Liver (tissue), 3 donors: ENCODE results near the gene PPP4R2.

Source experiments
- ATF3 ChIP-seq: IDR thresholded peaks from 2 replicates; pipeline ENCODE4 v1.6.1; 2016; ENCODE audit warnings: antibody characterized with exemption
- CTCF ChIP-seq: fragments of 150-350 bp; IDR thresholded peaks from 2 replicates; pipeline ENCODE4 v1.5.1; 2017; ENCODE audit warnings: improper control_type of control experiment, low read depth, low read length; ENCODE audit not compliant: missing input control
- FOXA1 ChIP-seq: IDR thresholded peaks from 2 replicates; pipeline ENCODE4 v1.6.1; 2016; ENCODE audit warnings: antibody characterized with exemption
- JUND ChIP-seq, 2 donors: IDR thresholded peaks; 2 replicates each; pipeline ENCODE4 v1.6.1; 2016; ENCODE audit warnings: antibody characterized with exemption in 2 of 2
- MAX ChIP-seq: IDR thresholded peaks from 2 replicates; pipeline ENCODE4 v1.6.1; 2016; ENCODE audit warnings: antibody characterized with exemption
- REST ChIP-seq: IDR thresholded peaks from 2 replicates; pipeline ENCODE4 v1.6.1; 2016; ENCODE audit warnings: antibody characterized with exemption, mild to moderate bottlenecking
- ZBTB33 ChIP-seq: IDR thresholded peaks from 2 replicates; pipeline ENCODE4 v1.6.1; 2016; ENCODE audit warnings: antibody characterized with exemption
- donor health status: healthy.
- donor health status: healthy.

- TF ChIP-seq JUND (IDR thresholded peaks at IDR 0.05) = no peak
- TF ChIP-seq MAX = no peak
- TF ChIP-seq CTCF = no peak
- TF ChIP-seq ZBTB33 = no peak
- TF ChIP-seq FOXA1 = no peak
- TF ChIP-seq REST = no peak
- no peak for TF ChIP-seq ATF3
Measured at GRCh38 chr3:73026760-73027113, 30.1 kb downstream of the PPP4R2 start.
